Stomach (tissue), 4 donors: ENCODE data around the gene CACNA1E.

Experiments
- POLR2A ChIP-seq, 4 donors: fragments of 450-650 bp; IDR thresholded peaks; one replicate each; pipeline ENCODE4 v1.6.1; 2016; ENCODE audit warnings: antibody characterized with exemption in 4 of 4, control low read depth in 2 of 4, mild to moderate bottlenecking in 1 of 4, moderate library complexity in 1 of 4
- TF ChIP-seq, protein P1 (sequence below), 7 experiments: fragments of 450-650 bp in 4 of 7; fragments of 200-600 bp in 3 of 7; sonication (generic) in 3 of 7; IDR thresholded peaks; one replicate each; pipeline ENCODE4 v1.5.1; 2016 to 2019; ENCODE audit warnings: antibody characterized with exemption in 7 of 7, control low read depth in 2 of 7, mild to moderate bottlenecking in 1 of 7

DNA sequence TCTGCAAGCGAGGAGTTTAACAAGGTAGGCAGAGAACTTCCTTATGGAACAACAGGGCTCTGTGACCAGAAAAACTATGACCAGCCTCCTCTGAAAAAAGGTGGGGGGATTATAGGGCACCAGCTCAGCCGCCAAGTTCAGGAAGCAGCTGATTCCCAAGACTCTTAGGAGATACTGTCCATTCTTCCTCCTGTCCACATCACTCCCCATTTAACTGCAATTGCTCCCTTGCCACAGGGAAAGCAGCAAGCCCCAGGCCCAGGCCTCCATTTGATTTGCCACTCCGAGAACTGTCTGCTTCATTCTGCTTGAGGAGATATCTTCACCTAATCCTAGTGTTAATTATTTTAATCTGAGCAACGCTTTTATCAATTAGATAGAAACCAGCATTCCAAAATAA lies 323.9 kb downstream of the CACNA1E start:
- TF ChIP-seq, protein P1, sequence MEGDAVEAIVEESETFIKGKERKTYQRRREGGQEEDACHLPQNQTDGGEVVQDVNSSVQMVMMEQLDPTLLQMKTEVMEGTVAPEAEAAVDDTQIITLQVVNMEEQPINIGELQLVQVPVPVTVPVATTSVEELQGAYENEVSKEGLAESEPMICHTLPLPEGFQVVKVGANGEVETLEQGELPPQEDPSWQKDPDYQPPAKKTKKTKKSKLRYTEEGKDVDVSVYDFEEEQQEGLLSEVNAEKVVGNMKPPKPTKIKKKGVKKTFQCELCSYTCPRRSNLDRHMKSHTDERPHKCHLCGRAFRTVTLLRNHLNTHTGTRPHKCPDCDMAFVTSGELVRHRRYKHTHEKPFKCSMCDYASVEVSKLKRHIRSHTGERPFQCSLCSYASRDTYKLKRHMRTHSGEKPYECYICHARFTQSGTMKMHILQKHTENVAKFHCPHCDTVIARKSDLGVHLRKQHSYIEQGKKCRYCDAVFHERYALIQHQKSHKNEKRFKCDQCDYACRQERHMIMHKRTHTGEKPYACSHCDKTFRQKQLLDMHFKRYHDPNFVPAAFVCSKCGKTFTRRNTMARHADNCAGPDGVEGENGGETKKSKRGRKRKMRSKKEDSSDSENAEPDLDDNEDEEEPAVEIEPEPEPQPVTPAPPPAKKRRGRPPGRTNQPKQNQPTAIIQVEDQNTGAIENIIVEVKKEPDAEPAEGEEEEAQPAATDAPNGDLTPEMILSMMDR (IDR thresholded peaks at IDR 0.05) = no peak
- no peak for TF ChIP-seq POLR2A (IDR thresholded peaks at IDR 0.05)
